Kidney (tissue), 14 donors: Measurements from ENCODE around the gene EDEM3. TPM values are rescaled to one million over a fixed set of nuclear protein-coding genes. Genes with fewer than 3 reads are reported as not detected.
"Not testable (repeated sequence)": the region's sequence is repeated elsewhere in the genome, so short reads cannot be mapped to it uniquely, and the experiment has no call there.

Source experiments
- DNase-seq, 5 donors: peaks; one replicate each; pipeline ENCODE4 v3.0.0-alpha.2; 2013 to 2020
- FAIRE-seq: peaks from 2 replicates; lab custom pipeline; 2012; peaks lifted over from hg19 to GRCh38; lab: Jason Lieb, UNC
- H3K27ac ChIP-seq, 2 donors: one replicate each; pipeline ENCODE4 v1.7.0; 2013; ENCODE audit warnings: low read depth in 2 of 2, low read length in 2 of 2, inconsistent platforms in 1 of 2
- H3K27me3 ChIP-seq: one replicate; pipeline ENCODE4 v1.7.1; 2013; ENCODE audit warnings: low read length, inconsistent platforms; ENCODE audit not compliant: control insufficient read depth, insufficient read depth
- H3K36me3 ChIP-seq, 3 donors: one replicate each; pipeline versions ENCODE4 v1.7.0 to v1.7.1; 2013; ENCODE audit warnings: low read length in 3 of 3, control low read depth in 1 of 3, inconsistent platforms in 1 of 3; ENCODE audit not compliant: insufficient read depth in 3 of 3, control insufficient read depth in 2 of 3
- H3K4me1 ChIP-seq, 3 donors: one replicate each; pipeline versions ENCODE4 v1.7.0 to v1.7.1; 2013; ENCODE audit warnings: low read length in 3 of 3, inconsistent platforms in 1 of 3, low read depth in 1 of 3; ENCODE audit not compliant: control insufficient read depth in 2 of 3, insufficient read depth in 2 of 3
- H3K4me3 ChIP-seq, 3 donors: one replicate each; pipeline versions ENCODE4 v1.7.0 to v1.8.1; 2013; ENCODE audit warnings: low read length in 3 of 3, control low read depth in 1 of 3, inconsistent platforms in 1 of 3
- H3K9ac ChIP-seq, 3 donors: one replicate each; pipeline versions ENCODE4 v1.7.0 to v1.7.1; 2013; ENCODE audit warnings: low read length in 3 of 3, control low read depth in 1 of 3, inconsistent platforms in 1 of 3
- H3K9me3 ChIP-seq, 3 donors: one replicate each; pipeline versions ENCODE4 v1.7.0 to v1.7.1; 2013; ENCODE audit warnings: low read length in 3 of 3, control low read depth in 1 of 3, inconsistent platforms in 1 of 3; ENCODE audit not compliant: control insufficient read depth in 2 of 3, insufficient read depth in 1 of 3
- intact Hi-C: fragments of 100-400 bp; cut with DNase I; formaldehyde crosslinking; loops from one replicate; pipeline ENCODE4 v1.11.1; 2022
- polyA plus RNA-seq: library from polyadenylated mRNA; stranded (reverse); fragments of 350-450 nt; fragmentation: Illumina TruSeq; extraction: RNeasy Lipid Tissue Mini Kit (QIAGEN cat#74804); gene quantifications from one replicate; pipeline ENCODE4 v1.2.3, GENCODE V29; 2014; ENCODE audit warnings: low read depth, low replicate concordance; ENCODE audit not compliant: insufficient read depth
- total RNA-seq: library from RNA; stranded (reverse); fragmentation: NEBNext Ultra II Directional; extraction: Animal tissue kit (Norgen Biotek cat#: 25700); gene quantifications from one replicate; pipeline ENCODE4 v1.2.1, GENCODE V29; 2021
- TF ChIP-seq, protein P1 (sequence below): IDR thresholded peaks from 3 replicates; pipeline ENCODE4 v1.5.1; 2012; ENCODE audit warnings: mild to moderate bottlenecking, moderate library complexity, borderline replicate concordance; ENCODE audit not compliant: insufficient read depth; ENCODE audit errors: extremely low read depth
- donor health status: control.
- donor health status: control.
- donor health status: control.
- donor health status: control.
- donor health status: control.
- donor health status: DM: yes; HTN: yes; CAD: no.
- donor health status: Normal renal cell carcinoma (clear cell type).

The EDEM3 gene
- total and polyA plus RNA-seq, 2 donors from 2014 or later: 9.1 to 31.7 TPM

DNA sequence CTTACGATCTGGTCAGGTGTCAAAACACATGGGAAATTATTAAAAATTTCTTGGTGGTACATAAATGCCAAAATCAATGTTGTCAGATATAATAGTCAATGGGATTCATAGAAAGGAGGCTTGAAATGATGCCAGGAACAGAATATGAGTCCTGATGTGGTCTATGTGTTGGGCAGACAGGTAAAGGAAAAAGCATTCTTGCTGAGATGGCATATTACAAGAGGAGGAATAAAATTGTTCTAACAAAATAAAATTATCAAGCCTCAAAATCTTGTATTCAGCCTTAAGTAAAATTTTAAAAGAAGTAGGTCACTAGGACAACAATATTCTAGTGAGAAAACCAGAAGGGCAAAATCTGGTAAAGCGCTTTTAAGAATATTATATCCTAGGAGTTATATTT is 30.9 kb upstream of the EDEM3 start:
- Histone ChIP-seq H3K9me3 (peaks cover 0 to 7% (median 0%) of the 10 kb centered on the region in 3 donors), H3K4me3 (no peak overlapping the region), H3K36me3 (no peaks in the 10 kb centered on the region), H3K27ac (no peak overlapping the region), H3K4me1 (no peaks in the 10 kb centered on the region), H3K9ac (no peak overlapping the region), H3K27me3 (no peaks in the 10 kb centered on the region)
- FAIRE-seq (no peak), DNase-seq (no peak)
- intact Hi-C loops: no loop called here
- TF ChIP-seq, protein P1, sequence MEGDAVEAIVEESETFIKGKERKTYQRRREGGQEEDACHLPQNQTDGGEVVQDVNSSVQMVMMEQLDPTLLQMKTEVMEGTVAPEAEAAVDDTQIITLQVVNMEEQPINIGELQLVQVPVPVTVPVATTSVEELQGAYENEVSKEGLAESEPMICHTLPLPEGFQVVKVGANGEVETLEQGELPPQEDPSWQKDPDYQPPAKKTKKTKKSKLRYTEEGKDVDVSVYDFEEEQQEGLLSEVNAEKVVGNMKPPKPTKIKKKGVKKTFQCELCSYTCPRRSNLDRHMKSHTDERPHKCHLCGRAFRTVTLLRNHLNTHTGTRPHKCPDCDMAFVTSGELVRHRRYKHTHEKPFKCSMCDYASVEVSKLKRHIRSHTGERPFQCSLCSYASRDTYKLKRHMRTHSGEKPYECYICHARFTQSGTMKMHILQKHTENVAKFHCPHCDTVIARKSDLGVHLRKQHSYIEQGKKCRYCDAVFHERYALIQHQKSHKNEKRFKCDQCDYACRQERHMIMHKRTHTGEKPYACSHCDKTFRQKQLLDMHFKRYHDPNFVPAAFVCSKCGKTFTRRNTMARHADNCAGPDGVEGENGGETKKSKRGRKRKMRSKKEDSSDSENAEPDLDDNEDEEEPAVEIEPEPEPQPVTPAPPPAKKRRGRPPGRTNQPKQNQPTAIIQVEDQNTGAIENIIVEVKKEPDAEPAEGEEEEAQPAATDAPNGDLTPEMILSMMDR: no peak

- intact Hi-C loops, H3K27ac ChIP-seq, H3K9me3 ChIP-seq, H3K9ac ChIP-seq, H3K27me3 ChIP-seq, DNase-seq, H3K4me1 ChIP-seq, FAIRE-seq, H3K4me3 ChIP-seq, H3K36me3 ChIP-seq: not testable (repeated sequence)
Observed at GRCh38 chr1:184783723-184784122, 29.1 kb upstream of the EDEM3 start.

GRCh38 chr1:184781941-184782340 is 27.3 kb upstream of the EDEM3 start:
- TF ChIP-seq, protein P1: no peak

DNA sequence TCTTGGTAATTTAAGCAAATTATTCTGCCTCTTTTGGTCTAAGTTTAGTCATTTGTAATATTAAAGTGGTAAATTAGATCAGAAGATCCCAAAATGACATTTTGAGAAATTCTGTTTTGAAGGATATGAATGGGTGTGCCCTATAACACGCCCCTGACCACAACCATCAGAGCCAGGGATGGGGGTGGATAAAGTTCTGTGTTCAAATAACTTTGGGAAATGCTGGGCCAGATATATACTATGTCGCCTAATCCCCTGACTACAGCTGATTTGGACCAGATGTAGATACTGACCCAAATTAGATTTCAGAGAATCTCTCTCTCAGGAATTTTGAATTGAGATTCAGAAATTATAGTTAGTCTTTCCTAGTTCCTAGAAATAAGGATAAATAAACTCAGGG is 21.2 kb upstream of the EDEM3 start:
- H3K9ac ChIP-seq: no peak overlapping the region
- H3K27ac ChIP-seq: no peak overlapping the region
- no peak for FAIRE-seq
- H3K36me3 ChIP-seq: no peaks in the 10 kb centered on the region
- H3K9me3 ChIP-seq: no peaks in the 10 kb centered on the region
- H3K4me1 ChIP-seq: no peaks in the 10 kb centered on the region
- no peak overlapping the region for H3K4me3 ChIP-seq
- no peak for DNase-seq
- TF ChIP-seq, protein P1: no peak
- intact Hi-C loops: no loop called here
- no peaks in the 10 kb centered on the region for H3K27me3 ChIP-seq

More at GRCh38 chr1:184781941-184782340, 27.3 kb upstream of the EDEM3 start:
- Histone ChIP-seq H3K27ac (no peak overlapping the region), H3K9ac (no peak overlapping the region), H3K9me3 (peaks cover 0 to 7% (median 0%) of the 10 kb centered on the region in 3 donors), H3K4me1 (no peaks in the 10 kb centered on the region), H3K36me3 (no peaks in the 10 kb centered on the region), H3K27me3 (no peaks in the 10 kb centered on the region), H3K4me3 (no peak overlapping the region)
- no peak for DNase-seq
- intact Hi-C loops: no loop called here
- no peak for FAIRE-seq
